ENCODE data around the gene STK4. TPM values are rescaled to one million over a fixed set of nuclear protein-coding genes. Genes with fewer than 3 reads are reported as not detected.

Gene STK4
- total and polyA plus RNA-seq, 3 donors from 2014 or later, result 24.9 to 42.7 (median 39.6) TPM

DNA sequence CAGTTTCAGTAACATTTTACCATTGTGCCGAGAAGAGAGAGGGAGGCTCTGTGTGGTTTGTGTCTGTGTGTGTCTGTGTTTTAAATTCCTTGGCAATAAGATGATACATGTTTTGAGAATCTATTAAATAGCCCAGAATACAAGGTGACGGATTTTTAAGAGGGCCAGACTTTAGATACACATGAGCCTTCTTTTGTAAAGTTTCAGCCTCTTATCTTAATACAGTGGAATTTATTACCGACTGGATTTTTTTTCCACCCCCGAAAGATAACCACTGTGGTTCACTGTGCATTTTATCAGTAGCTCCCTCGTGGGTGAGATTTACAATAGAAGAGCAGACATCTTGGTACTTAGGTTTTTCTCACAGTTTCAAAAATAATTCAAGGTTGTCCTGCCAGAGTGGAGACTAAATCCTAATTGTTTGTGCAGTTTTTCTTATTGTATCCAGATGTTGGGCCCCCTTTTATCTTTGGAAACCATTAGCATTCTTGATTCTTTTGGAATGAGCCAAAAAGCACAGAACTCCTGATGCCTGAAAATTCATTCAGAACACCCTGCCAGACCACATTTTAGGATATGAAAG is 49.9 kb downstream of the STK4 start:
- H3K4me3 ChIP-seq, result no peak overlapping the region
- no peak for TF ChIP-seq POLR2A (IDR thresholded peaks at IDR 0.05)
- TF ChIP-seq, protein P1, sequence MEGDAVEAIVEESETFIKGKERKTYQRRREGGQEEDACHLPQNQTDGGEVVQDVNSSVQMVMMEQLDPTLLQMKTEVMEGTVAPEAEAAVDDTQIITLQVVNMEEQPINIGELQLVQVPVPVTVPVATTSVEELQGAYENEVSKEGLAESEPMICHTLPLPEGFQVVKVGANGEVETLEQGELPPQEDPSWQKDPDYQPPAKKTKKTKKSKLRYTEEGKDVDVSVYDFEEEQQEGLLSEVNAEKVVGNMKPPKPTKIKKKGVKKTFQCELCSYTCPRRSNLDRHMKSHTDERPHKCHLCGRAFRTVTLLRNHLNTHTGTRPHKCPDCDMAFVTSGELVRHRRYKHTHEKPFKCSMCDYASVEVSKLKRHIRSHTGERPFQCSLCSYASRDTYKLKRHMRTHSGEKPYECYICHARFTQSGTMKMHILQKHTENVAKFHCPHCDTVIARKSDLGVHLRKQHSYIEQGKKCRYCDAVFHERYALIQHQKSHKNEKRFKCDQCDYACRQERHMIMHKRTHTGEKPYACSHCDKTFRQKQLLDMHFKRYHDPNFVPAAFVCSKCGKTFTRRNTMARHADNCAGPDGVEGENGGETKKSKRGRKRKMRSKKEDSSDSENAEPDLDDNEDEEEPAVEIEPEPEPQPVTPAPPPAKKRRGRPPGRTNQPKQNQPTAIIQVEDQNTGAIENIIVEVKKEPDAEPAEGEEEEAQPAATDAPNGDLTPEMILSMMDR (IDR thresholded peaks at IDR 0.05), result no peak
- peaks cover 24% of the 10 kb centered on the region for H3K4me1 ChIP-seq
- H3K36me3 ChIP-seq (ENCODE audit: low read depth, missing control alignments), result no peaks in the 10 kb centered on the region
- DNase-seq, result no peak
- WGBS, 2 donors, result 33 to 38% methylated on average over 5 of the region's 5 CpGs
- no peaks in the 10 kb centered on the region for H3K27me3 ChIP-seq
- intact Hi-C loops (cut with DNase I; ENCODE audit: low total_unique reads), result no loop called here
- H3K9me3 ChIP-seq, result no peaks in the 10 kb centered on the region
- H3K27ac ChIP-seq, result peak overlapping the region; percentile 28 to 36

DNA sequence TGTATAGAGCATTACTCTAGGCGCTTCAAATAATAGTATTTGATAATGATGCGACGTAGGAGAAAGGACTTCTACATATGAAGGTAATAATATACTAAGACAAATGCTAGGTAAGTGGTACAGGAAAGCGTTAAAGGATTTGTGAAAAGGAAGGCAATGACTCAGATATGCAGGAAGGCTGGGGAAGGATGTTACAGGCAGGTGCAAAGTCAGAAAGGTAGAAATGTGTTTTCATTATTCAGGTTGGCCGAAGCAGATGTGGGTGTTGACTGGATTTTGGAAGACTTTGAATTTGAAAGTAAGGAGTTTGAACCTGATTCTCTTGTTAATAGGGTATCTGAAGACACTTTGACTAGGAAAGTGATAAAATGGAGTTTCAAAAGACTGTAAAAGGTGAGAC is 51.0 kb downstream of the STK4 start:
- intact Hi-C loops (cut with DNase I; ENCODE audit: low total_unique reads), result no loop called here
- H3K36me3 ChIP-seq (ENCODE audit: low read depth, missing control alignments), result no peaks in the 10 kb centered on the region
- H3K4me1 ChIP-seq, result peaks cover 24% of the 10 kb centered on the region
- DNase-seq, result no peak
- no peaks in the 10 kb centered on the region for H3K27me3 ChIP-seq
- TF ChIP-seq POLR2A (IDR thresholded peaks at IDR 0.05), result no peak
- TF ChIP-seq, protein P1 (IDR thresholded peaks at IDR 0.05), result no peak
- 77 to 94% methylated on average over 5 of the region's 5 CpGs for WGBS, 2 donors
- H3K4me3 ChIP-seq, result no peak overlapping the region
- H3K9me3 ChIP-seq, result no peaks in the 10 kb centered on the region
- H3K27ac ChIP-seq, result peak overlapping the region in 1 of 2 donors; percentile 28

DNA sequence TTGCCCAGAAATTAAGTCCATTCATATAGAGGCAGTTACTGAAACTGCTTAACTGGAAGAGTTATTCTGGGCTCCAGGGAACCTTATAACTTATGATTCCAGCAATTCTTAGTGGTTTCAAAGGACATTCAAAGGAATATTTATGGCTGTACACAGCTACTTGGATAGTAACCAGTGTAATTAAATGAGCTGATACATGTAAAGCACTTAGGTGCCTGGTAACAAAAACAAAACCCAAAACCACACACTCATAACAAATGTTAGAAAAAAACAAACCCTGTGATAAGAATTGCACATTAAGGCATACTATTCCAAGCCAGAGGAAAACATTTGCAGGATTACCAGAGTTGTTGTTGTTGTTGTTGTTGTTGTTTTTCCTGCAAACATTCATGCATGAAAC is 51.5 kb downstream of the STK4 start:
- intact Hi-C loops (cut with DNase I; ENCODE audit: low total_unique reads), result no loop called here
- DNase-seq, result no peak
- TF ChIP-seq, protein P1 (IDR thresholded peaks at IDR 0.05), result no peak
- no peak for TF ChIP-seq POLR2A (IDR thresholded peaks at IDR 0.05)

DNA sequence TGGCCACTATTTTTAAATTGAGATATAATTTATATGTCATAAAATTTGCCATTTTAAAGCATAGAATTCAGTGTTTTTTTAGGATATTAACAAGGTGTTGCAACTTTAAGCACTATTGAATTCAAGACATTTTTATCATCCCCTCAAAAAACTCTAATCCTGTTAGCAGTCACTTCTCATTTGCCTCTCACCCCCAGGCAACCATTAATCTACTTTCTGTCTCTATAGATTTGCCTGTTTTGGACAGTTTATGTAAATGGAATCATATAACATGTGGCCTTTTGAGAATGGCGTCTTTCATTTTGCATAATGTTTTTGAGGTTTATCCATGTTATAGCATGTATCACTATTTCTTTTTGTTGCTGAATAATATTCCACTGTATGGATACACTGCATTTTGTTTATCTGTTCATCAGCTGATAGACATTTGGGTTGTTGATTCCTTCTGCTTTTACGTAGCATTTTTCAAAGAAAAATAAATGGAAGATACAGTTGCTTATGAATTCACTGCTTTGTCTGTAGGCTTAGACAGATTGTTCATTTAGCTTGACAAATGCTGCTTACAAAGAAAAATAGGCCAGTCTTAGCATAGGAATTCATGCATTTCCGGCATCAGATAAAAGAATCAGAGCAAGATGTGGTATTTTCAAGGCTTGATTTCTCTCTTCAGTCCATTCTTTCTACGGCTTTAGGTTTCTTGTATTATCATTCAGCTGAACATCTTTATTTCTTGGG is 52.9 kb downstream of the STK4 start:
- 76% methylated on average over 4 of the region's 4 CpGs for WGBS, 2 donors
- no peak for TF ChIP-seq POLR2A (IDR thresholded peaks at IDR 0.05)
- TF ChIP-seq, protein P1 (IDR thresholded peaks at IDR 0.05), result no peak
- Histone ChIP-seq H3K4me1 (peaks cover 24% of the 10 kb centered on the region), H3K27me3 (no peaks in the 10 kb centered on the region), H3K4me3 (no peak overlapping the region), H3K36me3 (ENCODE audit: low read depth, missing control alignments) (no peaks in the 10 kb centered on the region), H3K27ac (no peak overlapping the region), H3K9me3 (no peaks in the 10 kb centered on the region)
- intact Hi-C loops (cut with DNase I; ENCODE audit: low total_unique reads), result no loop called here
- DNase-seq, result no peak

More for the DNA sequence above, 51.5 kb downstream of the STK4 start:
- Histone ChIP-seq H3K27me3 (no peaks in the 10 kb centered on the region), H3K36me3 (ENCODE audit: low read depth, missing control alignments) (no peaks in the 10 kb centered on the region), H3K4me3 (no peak overlapping the region), H3K27ac (peak overlapping the region; percentile 2 to 12), H3K4me1 (peaks cover 24% of the 10 kb centered on the region), H3K9me3 (no peaks in the 10 kb centered on the region)

- no peaks in the 10 kb centered on the region for H3K27me3 ChIP-seq
- TF ChIP-seq, protein P1 (IDR thresholded peaks at IDR 0.05), result no peak
- no peak for TF ChIP-seq POLR2A (IDR thresholded peaks at IDR 0.05)
- no peaks in the 10 kb centered on the region for H3K36me3 ChIP-seq (ENCODE audit: low read depth, missing control alignments)
- H3K4me1 ChIP-seq, result peaks cover 24% of the 10 kb centered on the region
- no peak for DNase-seq
- WGBS, 2 donors, result 60 to 85% methylated on average over 1 of the region's 1 CpG
- intact Hi-C loops (cut with DNase I; ENCODE audit: low total_unique reads), result no loop called here
- no peak overlapping the region for H3K27ac ChIP-seq
- H3K4me3 ChIP-seq, result no peak overlapping the region
- H3K9me3 ChIP-seq, result no peaks in the 10 kb centered on the region
Measured at GRCh38 chr20:45019762-45020123, 53.4 kb downstream of the STK4 start.

Measured in testis (tissue), 3 donors.